NCI-H446 (cell line): Measurements from ENCODE around the gene CHID1.

Experiments
- DNase-seq, 2 experiments: peaks; one replicate each; lab custom pipeline; 2025; lab: John Stamatoyannopoulos, UW

Gene CHID1

GRCh38 chr11:910589-911030, at the start of gene CHID1:
TSS of gene CHID1 (minus strand) at chr11:910810. CDS start at chr11:904816, 5,994 bp downstream.
- peak; percentile 51 to 88 for DNase-seq

GRCh38 chr11:959608-960007, 49.0 kb upstream of the CHID1 start:
- no peak for DNase-seq

- no peak for DNase-seq
These were observed 48.4 kb upstream of the CHID1 start for GRCh38 chr11:959027-959426.

GRCh38 chr11:958101-958500, 47.5 kb upstream of the CHID1 start:
- no peak for DNase-seq

GRCh38 chr11:957212-957920, 46.8 kb upstream of the CHID1 start:
- DNase-seq = no peak

- no peak for DNase-seq
These were observed 44.8 kb upstream of the CHID1 start for GRCh38 chr11:955154-956063.

GRCh38 chr11:954392-955153, 44.0 kb upstream of the CHID1 start:
- DNase-seq = no peak

- no peak for DNase-seq
These were observed 42.9 kb upstream of the CHID1 start for GRCh38 chr11:953512-953911.

- DNase-seq = no peak
These were observed 42.1 kb upstream of the CHID1 start for GRCh38 chr11:952406-953385.

GRCh38 chr11:951507-951906, 40.9 kb upstream of the CHID1 start:
- DNase-seq = no peak

GRCh38 chr11:947744-948143, 37.1 kb upstream of the CHID1 start:
- DNase-seq = no peak

- no peak for DNase-seq
These were observed 35.4 kb upstream of the CHID1 start for GRCh38 chr11:945986-946385.

- no peak for DNase-seq
These were observed 34.3 kb upstream of the CHID1 start for GRCh38 chr11:944711-945470.

- no peak for DNase-seq
These were observed 32.2 kb upstream of the CHID1 start for GRCh38 chr11:942823-943222.

GRCh38 chr11:940496-941135, 30.0 kb upstream of the CHID1 start:
- no peak for DNase-seq

- no peak for DNase-seq
These were observed 27.2 kb upstream of the CHID1 start for GRCh38 chr11:937841-938261.

GRCh38 chr11:936199-936598, 25.6 kb upstream of the CHID1 start:
- no peak for DNase-seq

GRCh38 chr11:934527-934926, 23.9 kb upstream of the CHID1 start:
- DNase-seq = no peak

- no peak for DNase-seq
These were observed 23.3 kb upstream of the CHID1 start for GRCh38 chr11:933936-934335.
